Muscle of back (tissue), 11 donors: Measurements from ENCODE around the gene MYMK. TPM values are rescaled to one million over a fixed set of nuclear protein-coding genes. Genes with fewer than 3 reads are reported as not detected.

Source experiments
- DNase-seq, 3 donors: peaks; one replicate each; pipeline versions ENCODE4 v3.0.0 to v3.0.0-alpha.2; 2013
- polyA plus RNA-seq, 10 donors: library from polyadenylated mRNA; unstranded; fragments of 120-200 nt; gene quantifications; one replicate each; pipeline ENCODE4 v1.2.1, GENCODE V29; 2013; ENCODE audit not compliant: insufficient read length in 10 of 10

MYMK gene
- polyA plus RNA-seq, 10 donors = 39.8 to 75.9 (median 49.5) TPM

DNA sequence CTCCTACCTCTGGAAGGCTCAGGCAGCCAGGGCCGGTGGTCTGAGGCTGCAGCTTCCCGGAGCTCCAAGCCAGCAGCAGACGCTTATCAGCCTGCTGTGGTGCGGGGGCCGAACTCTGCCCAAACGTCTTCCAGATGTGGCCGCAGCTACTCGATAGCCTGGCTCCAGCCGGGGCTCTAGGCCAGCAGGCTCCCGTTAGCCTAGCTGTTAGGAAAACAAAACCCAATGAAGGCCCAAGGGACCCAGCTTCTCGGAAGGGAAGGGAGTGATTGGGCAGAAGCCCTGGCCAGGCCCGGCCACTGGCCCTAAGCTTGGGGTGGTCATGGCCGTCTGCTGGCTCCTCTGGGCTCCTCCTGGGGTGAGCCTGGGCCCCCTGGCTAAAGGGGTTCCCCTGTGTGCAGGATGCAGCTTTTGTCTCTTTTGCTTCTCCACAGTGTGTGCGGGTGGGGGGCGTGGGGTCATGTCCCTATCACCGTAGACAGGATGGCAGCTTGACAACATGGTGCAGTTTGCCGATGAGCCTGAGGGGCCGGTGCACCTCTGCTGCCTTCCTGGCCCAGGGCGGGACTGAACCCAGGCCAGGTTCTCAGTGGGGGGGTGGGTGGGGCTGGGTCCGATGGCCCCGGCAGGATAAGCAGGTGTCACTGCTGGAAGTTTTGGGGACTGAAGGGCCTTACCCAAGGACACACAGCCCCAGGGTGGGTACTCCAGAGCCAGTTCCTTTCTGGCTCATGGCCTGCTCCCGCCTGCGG, 18.7 kb downstream of the MYMK start:
- DNase-seq = peak in 2 of 3 donors; percentile 62 to 78

DNA sequence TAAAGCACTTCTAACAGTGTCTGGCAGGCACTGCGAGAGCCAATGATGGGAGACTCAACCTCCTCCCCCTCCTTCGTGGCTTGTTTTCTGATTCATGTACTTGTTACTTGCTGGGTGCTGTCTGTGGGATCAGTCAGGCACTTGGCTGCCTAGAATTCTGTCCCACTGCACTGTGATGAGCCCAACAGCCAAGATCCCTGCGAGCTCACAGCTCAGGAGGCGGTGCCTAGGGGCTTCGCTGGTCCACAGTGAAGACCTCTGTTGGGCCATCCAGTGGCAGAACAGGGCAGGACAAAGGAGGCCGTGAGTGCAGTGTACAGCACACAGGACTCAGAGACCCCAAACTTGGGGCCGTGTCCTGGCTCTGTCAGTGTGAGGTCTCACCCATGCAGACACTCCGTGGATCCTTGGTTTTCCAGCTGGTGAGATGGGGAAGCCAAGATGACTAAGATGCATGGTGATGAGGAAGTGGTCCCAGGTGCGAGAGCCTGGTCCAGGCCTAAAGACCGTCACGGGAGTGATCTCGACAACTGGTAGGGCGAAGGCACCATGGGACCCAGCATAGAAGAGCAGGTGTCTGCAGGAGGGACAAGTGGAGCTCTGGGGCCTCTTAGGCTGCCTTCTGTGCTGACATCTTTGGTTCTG, 19.5 kb downstream of the MYMK start:
- no peak for DNase-seq

DNA sequence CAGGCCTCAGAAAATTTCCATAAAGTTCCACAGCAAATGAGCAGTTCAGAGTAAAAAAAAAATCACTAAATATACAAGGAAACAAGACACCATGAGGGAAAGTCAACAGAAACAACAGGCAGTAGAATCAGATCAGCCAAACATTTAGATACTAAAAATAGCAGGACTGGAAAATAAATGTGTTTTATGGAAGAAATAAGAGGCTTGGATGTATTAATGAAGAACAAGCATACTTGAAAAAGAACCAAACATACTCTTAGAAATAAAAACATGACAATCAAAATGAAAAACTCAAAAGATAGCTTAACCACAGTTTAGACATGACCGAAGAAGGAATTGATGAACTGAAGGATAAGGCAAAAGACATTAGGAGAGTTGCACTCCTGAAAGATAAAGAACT, 22.6 kb downstream of the MYMK start:
- DNase-seq = no peak

DNA sequence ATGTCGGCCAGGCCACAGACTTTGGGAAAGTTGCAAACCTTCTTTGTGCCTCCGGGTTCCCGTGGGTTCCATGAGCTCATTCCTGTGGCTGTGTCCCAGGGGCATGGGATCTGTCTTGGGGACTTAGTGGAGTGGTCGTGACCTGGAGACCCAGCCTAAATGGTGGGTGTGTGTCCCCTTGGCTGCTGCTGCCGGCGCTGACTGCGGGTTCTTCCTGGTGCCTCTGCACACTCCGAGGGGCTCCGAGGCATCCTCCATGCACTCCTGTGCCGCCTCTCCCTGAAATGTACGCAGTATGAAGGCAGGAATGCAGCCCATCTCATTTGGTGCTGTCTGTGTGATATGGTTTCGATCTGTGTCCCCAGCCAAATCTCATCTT, 24.9 kb downstream of the MYMK start:
- DNase-seq = no peak

DNA sequence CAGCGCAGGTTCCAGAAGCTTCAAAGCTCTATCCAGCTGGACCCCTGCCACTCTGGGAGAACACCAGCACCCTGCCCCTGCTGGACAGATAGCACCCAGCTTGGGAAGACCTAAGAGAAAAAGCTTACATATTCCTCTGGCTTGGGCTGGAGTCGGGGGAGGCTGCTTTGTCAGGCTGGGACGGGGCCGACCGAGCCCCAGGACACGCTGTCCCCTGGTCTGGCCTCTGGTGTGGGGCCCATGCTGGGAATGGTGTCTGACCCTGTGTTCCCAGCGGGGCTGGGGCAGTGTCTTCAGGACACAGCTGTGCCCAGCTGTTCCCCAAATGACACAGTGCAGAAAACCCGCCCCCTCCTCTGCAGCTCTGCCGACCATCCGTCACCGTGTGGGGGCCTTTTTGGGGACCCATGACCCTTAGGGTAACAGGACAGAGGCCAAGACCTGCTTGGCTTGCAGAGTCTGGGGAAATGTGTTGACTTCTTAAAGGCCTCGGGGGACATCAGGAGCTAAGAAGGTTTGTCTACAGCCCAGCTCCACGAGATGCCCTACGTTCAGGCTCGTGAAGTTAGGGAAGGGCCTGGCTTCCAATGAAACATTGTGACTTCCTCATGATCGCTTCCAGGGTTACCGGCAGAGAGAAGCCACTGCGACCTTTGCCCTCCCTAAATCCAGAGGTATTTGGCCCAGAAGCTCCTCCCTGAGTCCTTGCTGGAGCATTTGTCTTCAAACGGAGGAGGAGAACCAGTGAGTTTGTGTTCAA, 25.4 kb downstream of the MYMK start:
- DNase-seq = no peak

DNA sequence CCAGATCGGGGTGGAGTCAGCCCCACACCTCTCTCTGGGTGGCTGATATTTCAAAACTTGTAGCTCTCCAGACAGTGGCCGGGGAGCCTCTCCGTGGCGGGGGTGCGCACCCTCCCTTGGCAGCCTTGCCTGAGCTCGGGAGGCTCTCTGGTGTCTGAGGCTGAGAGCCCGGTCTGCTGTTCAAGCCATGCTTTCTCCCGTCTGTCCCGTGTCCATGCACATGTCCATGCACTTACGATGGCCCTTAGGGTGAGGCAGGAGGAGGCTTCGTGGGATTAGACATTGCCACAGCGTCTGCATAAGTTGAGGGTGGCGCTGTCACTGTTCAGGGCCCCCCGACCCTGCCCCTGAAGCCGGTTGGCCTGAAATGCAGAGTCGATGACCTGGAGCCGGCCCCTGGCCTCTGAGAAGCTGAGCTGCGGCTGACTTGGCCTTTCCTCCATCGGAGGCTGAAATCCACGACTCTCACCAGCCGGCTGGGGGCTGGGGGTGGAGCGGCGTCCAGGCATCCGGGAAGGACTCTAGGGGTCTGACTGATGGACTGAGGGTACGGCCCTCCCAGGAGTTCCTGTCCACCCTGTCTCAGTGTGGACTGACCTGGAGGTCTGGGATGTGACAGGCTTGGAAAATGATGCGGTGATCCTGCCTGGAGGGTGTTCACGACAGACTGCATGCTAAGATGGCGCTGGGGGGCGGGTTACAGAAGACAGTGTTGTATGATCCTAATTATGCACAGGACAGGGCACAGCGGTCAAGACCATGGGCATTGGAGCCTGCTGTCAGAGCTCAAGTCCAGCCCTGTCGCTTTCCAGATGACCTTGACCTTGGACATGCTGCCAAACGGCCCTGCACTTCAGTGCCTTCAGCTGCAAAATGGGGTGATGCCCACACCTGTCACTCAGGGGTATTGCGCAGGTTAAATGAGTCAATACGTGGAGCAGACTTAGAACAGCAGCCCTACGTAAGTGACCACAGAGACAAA, 27.6 kb downstream of the MYMK start:
- DNase-seq = no peak

DNA sequence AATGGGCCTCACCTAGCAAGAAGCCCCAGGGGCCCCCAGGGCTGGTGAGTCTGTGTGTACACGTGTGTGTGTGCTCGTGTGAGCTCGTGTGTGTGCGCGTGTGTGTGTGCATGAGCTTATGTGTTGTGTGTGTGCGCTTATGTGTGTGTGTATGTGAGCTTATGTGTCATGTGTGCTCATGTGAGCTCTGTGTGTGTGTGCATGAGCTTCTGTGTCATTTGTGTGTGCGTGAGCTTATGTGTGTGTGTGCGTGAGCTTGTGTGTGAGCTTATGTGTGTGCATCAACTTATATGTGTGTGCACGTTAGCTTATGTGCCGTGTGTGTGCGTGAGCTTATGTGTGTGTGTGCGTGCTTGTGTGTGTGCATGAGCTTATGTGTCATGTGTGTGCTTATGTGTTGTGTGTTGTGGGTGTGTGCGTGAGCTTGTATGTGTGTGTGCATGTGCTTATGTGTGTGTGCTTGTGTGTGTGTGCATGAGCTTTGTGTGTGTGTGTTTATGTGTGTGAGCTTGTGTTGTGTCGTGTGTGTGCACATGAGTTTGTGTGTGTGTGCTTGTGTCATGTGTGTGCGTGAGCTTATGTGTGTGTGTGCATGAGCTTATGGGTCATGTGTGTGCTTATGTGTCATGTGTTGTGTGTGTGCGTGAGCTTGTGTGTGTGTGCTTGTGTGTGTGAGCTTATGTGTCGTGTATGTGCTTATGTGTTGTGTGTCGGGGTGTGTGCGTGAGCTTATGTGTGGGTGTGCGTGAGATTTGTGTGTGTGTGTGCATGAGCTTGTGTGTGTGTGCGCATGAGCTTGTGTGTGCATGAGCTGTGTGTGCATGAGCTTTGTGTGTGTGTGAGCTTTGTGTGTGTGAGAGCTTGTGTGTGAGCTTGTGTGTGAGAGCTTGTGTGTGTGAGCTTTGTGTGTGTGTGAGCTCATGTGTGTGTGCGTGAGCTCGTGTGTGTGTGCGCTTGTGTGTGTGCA, 29.1 kb downstream of the MYMK start:
- DNase-seq = no peak

DNA sequence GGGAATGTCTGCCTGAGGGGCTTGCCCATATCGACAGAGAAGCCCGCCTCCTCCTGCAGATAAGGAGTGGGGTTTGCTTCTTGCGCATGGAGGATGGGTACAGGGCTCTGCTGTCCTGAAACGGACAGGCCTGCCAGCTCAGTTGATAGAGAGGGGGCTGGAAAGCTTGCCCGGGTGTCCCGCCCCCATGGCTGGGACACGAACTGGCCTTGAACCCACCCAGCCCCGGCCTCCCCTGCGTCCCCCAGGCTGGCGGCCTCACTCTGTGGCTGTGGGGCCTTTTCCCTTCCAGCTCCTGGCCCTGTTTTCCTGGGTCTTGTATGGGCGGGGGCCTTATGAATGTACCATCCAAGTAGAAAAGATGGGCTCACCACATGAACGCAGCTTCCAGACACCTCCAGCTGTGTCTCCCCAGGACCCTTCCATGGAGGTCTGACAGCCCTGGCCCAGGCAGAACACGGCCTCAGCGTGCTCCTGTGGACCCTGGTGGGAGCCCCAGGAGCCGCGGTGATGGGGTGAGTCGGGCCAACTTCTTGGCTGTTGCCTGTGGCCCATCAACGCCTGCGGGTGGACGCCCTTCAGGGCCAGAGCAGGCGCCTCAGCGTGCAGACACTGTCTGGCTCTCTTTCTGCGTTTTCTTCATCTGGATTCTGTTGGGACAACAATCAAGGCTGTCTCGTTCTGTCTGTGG, 30.0 kb downstream of the MYMK start:
- DNase-seq = peak in 1 of 3 donors; percentile 40

DNA sequence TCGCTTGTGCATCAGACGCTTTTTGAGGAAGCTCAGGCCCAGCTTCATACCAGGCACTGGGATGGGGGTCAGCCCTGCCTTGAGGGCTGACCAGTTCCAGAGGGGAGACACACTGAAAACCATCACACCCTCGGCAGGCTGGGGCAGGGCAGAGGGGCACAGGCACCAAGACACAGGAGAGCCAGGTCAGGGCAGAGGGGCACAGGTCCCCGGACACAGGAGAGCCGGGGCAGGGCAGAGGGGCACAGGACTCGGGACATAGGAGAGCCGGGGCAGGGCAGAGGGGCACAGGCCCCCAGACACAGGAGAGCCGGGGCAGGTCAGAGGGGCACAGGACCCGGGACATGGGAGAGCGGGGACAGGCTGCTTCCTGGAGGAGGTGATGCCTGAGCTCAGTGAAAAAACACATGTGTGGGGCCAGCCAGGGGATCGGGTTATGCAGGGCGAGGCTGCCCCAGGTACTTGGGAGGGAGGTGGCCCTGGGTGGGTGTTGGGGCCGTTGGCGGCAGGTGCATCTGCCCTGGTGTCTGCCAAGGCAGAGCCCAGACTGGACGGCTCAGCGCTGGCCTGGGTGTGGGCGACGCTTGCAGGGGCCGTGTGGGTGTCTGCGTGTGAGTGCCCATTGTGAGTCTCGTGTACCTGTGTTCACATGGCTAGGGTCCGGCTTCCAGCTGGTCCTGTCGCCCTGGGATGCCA, 30.8 kb downstream of the MYMK start:
- DNase-seq = no peak

DNA sequence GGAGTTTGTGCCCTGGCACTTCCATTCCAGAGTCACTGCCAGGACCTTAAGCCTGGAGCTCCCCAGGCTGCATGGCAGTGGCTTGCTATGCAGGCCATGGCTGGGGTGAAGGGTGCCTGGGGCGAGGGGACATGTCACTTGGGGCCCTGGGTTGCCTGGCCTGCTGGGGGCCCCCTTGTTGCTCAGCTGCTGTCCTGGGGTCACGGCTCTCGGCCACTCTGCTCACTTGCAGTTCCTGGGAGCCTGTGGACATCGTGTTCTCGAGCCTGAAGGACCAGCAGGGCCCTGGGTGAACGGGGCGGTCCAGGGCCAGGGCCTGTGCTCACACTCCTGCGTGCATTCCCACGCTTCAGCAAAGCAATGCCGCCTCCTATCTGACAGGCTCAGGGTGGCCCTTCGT, 31.3 kb downstream of the MYMK start:
- DNase-seq = no peak

DNA sequence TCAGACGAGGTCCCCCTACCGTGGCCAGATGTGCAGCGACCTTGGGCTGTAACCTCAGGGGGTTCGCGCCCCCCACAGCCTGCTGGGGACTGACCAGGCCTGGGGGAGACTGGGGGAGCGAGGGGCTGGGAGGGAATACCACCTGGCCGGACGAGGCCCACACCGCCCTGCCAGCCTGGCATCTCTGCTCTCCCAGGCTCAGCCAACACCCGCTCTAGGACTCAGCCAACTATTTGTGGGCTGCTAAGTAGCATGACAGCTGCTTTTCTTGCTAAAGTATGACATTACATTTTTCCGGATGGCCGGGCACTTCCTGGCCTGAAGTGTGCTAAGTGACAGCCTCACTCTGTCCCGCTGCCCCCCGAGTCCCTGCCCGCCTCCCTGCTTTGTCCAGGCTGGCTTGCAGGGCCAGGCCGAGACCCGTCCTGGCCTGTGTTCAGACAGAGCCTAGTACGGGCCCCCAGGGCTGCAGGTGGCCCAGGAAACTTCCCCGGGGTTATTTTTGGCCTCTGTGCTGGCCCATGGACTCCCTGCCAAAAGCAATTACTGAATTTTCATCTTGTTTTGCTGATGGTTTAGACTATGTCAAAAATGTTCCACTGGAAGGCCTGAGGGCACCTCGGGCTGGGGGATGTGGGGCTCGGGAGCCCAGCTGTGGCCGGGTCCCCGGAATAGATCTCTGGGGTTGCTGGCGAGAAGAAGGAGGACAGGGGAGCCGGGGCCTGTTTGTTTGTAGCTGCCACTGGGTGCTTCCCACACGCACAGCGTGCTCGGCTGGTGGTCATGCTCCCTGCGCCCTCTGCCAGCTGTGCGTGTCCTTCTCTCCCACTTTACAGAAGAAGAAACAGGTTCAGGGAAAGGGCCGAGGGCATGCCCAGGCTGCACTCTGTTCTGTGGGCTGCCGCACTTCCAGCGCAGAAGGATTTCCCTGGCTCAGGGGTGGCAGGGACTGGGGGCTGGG, 32.4 kb downstream of the MYMK start:
- peak in 2 of 3 donors; percentile 65 to 81 for DNase-seq

DNA sequence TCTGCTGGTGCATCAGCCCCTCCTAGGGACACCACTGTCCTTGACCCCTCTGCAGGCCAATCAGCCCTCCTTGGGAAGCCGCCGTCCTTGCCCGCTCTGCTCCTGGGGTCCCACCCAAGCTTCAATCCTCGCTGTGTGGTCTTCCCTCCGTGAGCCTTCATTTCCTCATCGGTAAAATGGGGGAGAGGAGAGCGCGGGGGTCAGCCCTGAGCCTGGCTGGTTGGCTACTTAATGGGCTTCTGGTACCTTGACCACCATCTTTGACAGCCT, 33.2 kb downstream of the MYMK start:
- no peak for DNase-seq

DNA sequence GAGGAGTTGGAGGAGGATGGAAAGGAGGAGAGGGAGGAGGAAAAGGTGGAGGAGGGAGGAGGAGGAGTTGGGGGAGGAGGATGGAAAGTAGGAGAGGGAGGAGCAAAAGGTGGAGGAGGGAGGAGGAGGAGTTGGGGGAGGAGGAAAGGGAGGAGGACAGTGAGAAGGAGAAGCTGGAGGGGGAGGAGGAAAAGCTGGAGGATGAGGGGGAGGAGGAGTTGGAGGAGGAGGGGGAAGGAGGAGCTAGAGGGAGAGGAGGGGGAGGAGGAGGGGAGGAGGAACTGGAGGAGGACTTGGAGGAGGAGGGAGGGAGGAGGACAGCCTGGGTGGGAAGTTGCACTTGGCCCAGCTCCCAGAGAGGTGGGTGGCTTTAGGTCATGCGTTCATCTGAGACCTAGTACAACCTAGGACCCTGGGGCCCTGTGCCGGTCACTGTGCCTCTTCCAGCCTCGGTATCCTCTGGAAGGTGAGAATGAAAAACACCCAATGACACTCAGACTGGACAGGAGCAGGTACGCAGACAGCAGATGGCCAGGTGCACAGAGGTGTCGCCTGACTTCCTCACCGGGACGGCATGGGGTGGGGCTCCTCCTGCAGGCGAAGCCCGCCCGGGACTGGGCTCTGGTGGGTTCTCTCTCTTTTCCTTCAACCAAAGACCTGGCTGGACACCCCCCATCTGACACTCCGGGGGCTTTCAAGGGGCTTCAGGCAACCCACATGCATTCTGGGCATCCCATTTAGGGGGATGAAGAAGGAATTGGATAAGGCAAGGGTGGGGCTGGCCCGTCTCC, 33.7 kb downstream of the MYMK start:
- DNase-seq = no peak

DNA sequence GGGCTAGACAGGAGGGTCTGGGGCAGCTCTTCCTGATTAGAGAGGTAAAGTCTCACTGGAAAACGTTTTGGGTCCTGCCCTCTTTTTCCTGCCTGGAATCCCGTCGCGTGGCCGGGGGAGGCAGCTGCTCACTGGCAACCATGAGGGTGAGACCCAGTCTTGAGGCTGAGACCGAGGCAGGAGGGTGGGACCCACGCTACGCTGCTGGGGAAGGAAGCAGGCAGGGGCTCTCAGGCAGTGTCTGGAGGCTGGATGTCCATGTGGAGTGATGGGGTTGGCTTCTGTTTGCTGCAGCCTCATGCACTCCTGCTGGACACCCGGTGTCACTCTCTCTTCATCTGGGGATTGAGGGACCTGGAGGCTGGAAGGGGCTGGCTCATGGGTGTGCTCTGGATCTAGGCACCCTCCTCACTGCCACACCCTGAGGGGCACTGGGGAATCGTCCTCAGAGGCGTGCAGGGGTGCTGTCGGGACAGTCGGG, 34.5 kb downstream of the MYMK start:
- no peak for DNase-seq

DNA sequence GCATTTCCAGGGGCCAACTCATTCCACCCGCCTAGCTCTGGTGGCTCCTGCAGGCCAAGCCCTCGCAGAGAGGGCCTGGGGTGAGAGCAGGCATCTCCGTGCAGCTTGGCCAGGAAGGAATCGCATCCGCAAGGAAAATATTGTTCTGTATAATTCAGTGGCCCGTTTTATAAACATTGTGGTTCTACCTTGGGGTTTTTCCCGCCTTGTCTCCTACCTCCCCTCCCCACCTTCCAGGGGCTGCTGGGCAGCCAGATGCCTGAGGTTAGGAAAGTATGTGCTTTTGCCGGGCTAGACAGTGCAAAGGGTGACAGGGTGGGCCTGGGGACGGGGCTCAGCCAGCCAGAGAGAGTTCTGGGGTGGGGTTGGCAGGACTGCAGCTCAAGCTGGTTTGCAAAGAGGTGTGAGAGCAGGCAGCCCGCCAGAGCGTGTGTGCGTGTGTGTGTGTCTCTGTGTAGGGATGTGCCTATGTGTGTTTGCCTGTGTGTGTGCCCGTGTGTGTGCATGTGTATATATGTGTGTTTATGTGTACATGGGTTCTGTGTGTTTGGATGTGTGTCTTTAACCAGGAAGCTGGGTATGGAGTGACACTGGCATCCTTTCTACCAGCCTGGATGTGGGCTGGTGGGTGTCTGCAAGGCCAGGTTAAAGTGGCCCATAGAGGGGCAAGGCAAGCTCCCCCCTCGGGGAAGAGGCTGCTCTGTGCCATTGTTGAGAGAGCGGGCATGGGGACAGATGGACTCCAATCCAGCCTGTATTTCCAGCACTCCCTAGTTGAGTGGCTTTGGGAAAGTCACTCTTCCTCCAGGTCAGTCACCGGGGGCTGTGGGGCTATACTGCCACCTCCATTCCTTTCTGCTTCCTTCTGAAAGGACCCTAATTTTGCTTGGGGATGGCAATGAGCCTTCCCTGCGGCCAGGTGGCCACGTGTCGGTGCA, 35.2 kb downstream of the MYMK start:
- no peak for DNase-seq

DNA sequence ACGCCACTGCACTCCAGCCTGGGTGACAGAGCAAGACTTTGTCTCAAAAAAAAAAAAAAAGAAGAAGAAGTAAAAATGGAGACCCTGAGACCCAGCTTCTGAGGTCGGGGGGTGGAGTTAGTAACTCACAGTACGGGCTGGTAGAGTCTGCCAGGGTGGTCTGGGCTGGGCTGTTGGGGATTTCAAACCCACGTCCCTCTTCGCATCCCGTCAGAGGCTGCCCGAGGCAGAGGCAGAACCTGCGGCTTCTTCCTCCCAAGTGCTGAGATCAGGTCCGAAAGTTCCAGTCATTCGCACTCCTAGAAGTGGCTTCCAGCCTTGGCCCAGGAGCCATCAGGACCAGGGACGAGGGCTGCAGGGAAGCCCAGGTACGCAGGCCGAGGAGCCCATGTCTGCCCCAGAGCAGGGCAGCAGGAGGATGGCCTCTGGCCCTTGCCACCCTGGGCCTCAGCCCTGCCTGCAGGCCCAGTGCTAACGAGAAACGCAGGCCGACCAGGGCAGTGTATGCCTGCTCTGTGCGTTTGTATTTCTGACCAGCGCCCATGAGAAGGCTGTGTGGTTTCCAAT, 36.0 kb downstream of the MYMK start:
- DNase-seq = no peak
